GM21367 (cell line): Measurements from ENCODE around the gene FBP1.
"Not testable (repeated sequence)": the region's sequence is repeated elsewhere in the genome, so short reads cannot be mapped to it uniquely, and the experiment has no call there.

Source experiments
- ATAC-seq: cut with Tn5 transposase; IDR thresholded peaks from one replicate; pipeline ENCODE4 v1.9.1; 2021; ENCODE audit not compliant: unreplicated experiment

The FBP1 gene

GRCh38 chr9:94584555-94584954 lies 54.8 kb downstream of the FBP1 start:
- no peak for ATAC-seq

DNA sequence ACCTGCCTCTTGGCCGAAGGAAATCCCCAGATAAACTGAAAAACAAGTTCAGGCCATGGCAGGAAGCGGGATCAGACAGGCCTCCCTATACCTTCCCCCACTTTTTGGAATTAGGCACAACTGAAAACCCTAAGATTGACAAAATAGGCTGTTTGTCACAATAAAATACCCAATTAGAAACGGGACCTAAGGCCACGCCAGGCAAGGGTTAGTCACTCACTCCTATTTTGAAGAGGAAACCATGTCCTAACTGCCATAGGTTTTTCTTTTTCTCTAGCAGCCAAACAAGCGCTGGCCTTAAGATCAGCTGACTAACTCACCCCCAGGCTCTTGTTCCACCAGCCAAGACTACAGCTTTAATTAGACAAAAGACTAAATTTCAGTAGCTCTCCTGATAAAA lies 57.6 kb downstream of the FBP1 start:
- no peak for ATAC-seq

DNA sequence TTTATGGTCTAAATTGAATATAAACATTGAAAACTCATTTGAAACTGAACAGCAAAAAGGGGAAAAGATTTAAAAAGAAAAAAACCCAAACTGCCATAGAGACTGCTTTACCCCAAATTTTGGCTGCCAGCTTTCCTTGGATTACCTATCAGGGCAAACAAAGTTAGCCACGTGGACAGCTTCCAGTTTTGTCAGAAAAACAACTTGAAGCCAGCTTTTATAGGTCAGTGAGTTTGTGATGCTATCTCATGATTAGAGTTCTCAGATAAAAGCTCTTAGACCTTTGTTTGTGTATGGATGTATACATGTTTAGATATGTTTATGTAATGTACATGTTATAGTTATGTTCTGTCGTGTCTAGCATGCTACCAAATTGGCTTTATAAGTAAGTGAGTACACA lies 61.7 kb downstream of the FBP1 start:
- no peak for ATAC-seq

- no peak for ATAC-seq
Observed at GRCh38 chr9:94577036-94577435, 62.3 kb downstream of the FBP1 start.

DNA sequence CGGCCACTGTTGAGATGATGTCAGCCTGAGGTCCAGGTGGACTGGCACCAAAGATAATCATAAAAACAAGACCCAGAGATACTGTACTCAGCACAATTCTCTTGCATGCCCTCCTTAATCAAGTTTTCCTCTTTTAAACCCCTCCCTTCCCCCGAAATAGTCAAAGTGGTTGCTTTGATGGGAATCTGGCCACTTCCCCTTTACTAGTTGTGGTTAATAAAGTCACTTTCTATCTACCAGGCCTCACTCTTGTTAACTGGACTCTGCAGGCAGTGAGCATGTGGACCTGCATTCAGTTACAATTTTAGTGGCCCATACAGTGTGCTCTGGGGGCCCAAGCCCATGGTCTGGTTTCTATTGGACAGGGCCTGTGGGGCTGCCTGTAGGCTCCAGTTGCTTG lies 63.2 kb downstream of the FBP1 start:
- ATAC-seq, result no peak

DNA sequence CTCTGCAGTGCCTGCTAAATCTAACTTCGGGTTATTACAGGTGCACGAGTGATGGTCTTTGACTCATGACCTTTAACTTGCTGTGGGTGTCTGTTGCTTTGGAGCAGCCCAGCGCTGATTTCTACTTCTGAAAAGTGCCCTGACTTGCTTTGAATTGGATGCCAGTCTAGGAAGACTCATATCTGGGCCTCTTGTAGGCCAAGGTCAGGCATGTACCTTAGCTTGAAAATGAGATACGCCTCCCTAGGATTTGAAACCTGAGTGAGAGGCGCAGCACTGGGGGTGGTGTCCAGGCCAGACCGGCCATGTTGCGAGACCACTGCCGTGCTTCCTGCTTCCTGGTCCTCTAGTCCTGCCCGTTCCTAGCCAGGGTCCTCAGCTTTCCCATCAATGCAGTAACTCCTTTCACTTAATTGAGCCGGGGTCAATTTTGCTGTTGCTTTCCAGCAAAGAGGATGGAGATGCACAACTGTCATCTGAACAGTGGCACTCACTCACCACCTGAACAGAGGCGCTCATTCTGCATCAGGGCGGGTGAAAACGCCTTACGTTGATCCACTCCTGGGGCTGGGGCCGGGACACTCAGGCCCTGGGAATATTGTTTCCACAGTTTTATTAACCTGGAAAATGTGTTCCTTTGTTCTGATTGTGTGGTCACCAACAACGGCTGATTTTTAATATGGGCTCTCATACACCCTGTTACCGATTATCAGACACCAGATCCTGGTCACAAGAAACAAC lies 70.2 kb downstream of the FBP1 start:
- ATAC-seq, result no peak

DNA sequence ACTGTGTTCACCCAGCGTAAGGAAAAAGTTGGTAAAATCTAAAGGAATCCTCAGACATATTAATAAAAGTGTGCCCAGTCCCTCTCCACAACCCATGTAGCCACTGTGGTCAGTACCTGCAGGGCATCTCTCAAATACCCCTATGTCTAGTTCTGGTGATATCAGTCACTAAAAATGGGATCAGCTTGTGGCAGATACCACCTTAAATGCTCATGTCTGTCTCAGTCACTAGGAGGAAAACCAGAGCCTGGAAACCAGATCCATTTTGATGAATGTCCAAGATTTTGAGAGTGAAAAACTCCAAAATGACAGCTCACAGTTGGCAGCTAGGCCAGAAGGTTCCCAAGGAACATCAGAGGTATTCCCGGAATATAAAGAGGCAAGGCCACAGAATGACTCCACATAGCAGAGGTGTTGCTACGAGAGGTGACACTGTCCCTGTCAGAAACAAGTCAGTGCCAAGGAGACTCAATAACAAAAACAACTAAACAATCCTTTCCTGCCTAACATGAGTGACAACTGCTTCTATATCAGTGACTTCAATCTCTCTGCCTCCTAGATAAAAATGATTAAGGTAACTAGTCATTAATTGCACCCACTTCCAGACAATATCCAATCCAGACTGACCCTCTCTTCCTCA lies 70.9 kb downstream of the FBP1 start:
- ATAC-seq, result no peak

DNA sequence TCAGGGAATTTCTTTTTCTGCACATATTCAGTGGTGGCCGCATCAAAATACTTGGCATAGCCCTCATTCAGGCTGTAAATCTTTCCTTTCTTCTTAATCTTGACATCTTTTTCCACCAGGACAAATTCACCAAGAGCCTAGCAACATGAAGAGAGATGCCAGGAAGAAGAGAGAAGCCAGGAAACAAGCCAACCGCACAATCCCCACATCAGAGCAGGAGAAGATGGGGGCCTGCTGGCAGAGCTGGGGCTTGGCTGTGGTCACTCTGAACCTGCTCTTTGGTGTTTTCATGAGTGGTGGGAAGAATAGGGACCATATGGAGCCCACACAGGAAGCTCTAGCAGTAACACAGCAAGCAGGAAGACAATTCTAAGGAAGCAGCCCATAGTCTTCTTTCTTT lies 72.0 kb downstream of the FBP1 start:
- no peak for ATAC-seq

DNA sequence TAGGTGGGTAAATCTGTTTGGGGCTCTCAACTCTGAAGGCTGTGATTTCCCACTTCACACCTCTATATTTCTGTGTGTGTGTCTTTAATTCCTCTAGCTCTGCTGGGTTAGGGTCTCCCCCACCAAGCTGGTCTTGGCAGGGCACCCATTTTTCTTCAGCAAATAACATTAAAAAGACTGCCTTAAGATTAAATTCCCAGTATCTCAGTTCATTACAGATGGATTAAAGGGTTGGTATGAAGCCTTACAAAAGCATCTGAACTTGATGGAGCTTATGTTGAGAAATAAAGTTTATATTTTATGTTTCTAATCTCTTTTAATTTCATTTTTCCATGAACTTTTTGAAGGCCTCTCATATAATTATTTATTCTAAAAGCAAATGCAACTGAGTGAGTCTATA lies 72.8 kb downstream of the FBP1 start:
- no peak for ATAC-seq

DNA sequence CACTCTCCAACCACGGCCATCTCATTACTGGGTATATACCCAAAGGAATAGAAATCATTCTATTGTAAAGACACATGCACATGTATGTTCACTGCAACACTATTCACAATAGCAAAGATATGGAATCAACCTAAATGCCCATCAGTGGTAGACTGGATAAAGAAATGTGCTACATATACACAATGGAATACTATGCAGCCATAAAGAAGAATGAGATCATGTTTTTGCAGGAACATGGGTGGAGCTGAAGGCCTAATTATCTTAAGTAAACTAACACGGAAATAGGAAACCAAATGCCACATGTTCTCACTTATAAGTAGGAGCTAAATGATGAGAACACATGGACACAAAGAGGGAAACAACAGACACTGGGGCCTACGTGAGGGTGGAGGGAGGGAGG lies 75.0 kb downstream of the FBP1 start:
- not testable (repeated sequence) for ATAC-seq

DNA sequence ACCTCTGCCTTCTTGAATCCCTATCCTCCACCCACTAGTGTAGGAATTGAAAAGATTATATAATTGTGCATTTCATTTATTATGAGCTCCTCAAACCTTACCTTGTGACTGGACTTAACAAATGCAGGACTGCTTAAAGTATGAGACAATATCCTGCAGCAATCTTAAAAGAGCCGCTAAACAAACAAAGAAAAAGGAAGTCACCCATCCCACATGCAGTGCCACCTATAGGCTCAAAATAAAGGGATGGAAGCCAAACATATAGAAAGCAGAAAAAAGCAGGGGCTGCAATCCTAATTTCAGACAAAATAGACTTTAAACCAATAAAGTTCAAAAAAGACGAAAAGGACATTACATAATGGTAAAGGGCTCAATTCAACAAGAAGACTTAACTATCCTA lies 75.8 kb downstream of the FBP1 start:
- ATAC-seq, result no peak

DNA sequence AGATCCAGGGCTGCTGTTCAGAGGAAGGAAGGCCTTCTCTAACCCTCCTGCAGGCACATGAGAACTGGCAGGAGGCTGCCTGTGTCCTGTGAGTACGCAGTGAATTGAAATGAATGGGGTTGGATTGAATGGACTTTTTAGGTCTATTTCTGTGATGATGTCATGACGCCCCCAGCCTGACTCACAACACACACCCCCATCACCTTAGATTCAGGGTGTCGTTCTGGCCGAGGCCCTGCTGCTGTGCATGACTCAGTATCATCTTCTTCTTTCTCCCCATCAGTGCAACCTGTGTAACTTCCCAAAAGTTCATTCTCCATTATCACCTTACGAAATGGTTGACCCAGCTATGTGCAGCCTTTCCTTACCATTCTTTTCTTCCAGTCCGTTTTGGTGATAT lies 79.1 kb downstream of the FBP1 start:
- ATAC-seq, result no peak

DNA sequence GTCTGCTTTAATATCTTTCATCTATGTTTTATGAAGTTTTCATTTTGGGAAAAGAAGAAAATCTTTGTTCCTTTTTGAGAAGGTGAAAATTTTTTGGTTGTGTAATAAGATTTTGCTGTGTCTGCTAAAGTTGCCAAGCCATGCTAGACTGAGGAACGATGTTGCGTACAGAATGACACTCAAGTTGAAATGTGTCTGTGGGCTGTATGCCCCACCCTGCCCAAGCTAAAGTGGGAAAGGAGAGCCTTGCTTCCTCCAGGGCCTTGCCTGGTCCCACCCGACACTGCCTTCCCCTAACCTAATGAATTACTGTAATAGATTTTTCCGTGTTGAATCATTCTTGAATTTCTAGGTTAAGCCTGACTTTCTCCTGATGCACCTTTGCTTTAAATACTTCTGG lies 81.9 kb downstream of the FBP1 start:
- ATAC-seq, result no peak

DNA sequence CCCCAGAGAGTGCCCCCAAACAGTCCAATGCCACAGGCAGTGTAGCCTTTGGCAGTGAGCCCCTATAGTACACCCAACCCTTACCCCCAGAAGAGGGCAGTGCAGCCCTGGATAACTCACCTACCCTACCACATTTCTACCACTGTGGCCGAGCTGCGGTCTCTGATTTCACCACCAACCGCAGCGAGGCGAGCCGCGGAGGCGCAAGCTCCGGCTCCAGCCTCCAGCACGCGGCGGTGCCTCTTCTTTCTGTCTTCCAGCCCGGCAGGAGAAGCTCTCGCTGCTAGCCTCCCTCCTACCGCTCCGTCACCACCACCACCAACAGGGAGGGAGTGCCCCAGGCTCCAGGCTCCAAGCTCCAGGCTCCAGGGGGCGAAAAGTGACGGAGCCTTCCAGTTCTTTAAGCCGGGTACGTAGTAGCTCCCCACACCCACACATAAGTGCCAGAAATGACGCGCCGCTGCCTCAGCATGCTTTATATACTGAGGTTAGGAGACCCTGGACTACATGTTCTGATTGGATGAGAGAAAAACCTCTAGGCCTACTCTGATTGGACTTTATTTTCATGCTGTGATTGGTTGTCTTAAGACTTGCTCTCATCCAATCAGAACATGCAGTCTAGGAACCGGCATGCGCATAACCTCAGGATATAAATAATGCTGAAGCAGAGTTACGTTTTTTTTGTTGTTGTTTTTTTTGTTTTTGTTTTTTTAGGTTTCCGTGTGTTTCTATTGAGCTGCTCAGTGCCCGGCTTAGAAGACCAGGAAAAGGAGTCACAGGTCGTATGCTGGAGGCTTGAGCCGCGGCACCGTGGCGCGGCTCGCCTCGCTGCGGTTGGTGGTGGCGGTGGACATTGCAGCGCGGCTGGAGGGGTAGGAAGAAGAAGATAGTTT lies 84.6 kb downstream of the FBP1 start, which contains the start of gene PCAT7:
TSS of gene PCAT7 (plus strand) at position 645 of the 893 bp plus-strand sequence.
- no peak for ATAC-seq

DNA sequence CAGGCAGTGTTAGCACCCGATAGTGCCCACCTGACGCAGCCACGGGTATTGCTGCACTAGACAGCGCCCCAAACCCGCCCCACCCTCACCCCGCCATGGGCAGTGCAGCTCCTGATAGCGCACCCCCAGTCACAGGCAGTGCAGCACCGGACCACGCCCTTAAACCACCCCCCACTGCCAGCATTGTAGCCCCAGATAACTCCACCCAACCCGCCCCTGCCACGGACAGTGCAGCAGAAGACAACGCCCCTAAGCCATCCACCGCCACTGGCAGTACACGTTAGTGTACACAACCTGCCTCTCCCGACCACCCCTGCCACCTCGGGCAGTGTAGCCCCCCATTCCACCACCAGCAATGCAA lies 85.3 kb downstream of the FBP1 start:
- no peak for ATAC-seq
